GM21717 (cell line): Measurements from ENCODE around the gene QRFP.
"Not testable (repeated sequence)": the region's sequence is repeated elsewhere in the genome, so short reads cannot be mapped to it uniquely, and the experiment has no call there.

ENCODE experiments used
- ATAC-seq: cut with Tn5 transposase; IDR thresholded peaks from one replicate; pipeline ENCODE4 v1.9.1; 2021; ENCODE audit warnings: mild to moderate bottlenecking, moderate library complexity; ENCODE audit not compliant: unreplicated experiment

Gene QRFP

DNA sequence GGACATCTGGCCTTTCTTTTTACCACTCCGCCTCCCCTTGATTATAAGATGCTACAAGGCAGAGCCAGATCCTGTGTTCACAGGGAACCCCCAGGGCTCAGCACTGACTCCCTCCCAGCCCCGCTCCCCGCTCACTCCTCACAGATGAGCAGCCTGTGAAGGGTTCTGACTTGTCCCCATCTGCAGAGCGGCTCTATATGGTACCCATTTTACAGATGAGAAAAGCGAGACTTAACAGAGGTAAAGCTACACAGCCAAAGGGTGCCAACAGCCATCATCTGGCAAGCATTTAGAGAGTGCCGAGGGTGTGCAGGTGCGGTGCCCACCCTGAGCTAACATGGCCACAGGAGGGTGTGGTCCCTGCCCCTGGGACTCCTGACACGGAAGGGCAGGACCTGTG, 23.6 kb upstream of the QRFP start:
- ATAC-seq, result no peak

DNA sequence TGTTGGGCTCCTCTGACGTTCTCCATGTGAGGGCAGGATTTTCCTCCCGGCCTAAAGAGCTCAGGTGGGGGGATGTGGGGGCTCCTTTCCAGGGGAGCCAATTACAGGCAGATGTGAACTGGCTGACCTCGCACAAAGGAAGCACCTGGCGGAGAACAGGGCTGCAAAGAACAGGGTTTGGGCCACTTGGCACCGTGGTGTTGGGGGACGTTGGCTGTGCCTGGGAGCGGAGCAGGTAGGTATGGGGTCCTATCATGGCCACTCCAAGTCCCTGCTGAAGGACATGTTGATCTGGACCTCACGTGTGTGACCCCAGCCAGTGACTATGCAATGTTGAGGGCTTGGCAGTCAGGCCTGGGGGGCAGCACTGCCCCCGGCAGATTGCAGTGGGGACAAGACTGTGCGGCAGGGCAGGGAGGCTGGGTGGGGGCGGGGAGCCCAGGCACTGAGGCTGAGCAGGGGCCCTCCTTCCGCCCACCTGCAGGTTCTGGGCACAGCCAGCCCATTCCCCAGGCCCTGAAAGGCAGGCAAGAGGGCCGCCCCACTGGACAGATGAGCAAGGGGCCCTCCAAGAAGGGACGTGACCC, 23.0 kb upstream of the QRFP start:
- no peak for ATAC-seq

DNA sequence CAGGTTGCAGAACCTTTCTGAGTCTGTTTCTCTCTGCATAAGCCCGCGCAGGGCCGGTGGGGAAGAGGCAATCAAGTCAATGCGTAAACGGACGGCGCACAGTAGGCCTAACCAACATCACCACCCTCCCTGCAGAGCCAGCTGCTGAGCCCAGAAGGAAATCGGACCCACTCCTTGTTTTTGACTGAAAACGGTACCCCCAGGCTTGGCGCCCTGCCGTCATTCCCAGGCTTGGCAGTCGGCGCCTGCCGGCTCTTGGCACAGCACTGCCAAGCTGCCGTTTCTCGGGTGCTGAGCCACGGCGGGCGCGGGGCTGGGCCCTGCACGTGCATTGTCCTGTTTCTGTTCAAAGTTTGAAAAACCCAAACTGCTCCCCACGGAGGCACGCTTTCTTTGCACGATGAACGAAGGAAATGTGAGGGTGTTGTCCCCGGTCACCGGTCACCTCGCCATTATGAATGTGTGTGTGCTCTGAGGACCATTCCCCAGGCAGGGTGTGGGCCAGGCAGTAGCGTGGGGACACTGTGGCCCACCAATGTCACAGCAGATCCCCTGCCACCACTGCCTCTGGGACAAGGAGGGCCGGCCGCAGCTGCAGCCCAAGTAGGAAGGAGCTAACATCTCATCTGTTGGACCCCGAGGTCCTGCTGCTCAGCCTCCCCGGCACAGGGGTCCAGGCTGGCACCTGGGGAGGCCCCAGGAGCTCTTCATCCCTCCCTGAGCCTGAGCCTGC, 22.4 kb upstream of the QRFP start:
- no peak for ATAC-seq

DNA sequence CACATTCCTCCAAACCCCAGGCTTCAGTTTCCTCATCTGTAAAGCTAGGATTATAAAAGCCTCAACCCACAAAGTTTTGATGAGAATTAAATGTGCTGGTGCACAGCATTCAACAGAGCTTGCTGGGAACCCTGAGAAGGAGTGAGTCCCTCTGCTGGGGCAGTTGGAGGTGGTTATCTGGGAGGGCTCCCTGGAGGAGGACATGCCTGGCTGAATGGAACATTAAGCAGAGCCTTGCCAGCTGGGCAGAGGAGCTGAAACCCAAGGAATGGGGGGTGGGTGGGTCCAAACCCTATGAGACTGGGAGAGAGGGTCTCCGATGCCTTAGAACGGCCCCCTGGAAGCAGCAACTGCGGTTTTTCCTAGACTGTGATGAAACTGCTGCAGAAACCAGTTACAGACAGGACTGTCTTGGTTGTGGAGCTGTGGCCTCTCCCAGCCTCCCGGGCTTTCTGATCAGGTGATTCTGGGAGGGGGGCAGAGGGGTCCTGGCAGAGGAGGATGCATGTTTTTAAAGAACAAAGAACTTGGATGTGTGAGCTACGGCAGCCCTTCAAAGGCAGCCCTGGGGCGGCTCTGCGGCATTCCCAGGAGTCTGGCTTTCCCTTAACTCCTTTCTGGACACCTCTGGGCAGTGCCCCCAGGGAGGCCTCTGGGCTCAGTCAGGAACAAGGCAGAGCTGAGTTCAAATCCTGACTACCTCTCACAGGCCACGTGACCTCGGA, 21.7 kb upstream of the QRFP start:
- no peak for ATAC-seq

DNA sequence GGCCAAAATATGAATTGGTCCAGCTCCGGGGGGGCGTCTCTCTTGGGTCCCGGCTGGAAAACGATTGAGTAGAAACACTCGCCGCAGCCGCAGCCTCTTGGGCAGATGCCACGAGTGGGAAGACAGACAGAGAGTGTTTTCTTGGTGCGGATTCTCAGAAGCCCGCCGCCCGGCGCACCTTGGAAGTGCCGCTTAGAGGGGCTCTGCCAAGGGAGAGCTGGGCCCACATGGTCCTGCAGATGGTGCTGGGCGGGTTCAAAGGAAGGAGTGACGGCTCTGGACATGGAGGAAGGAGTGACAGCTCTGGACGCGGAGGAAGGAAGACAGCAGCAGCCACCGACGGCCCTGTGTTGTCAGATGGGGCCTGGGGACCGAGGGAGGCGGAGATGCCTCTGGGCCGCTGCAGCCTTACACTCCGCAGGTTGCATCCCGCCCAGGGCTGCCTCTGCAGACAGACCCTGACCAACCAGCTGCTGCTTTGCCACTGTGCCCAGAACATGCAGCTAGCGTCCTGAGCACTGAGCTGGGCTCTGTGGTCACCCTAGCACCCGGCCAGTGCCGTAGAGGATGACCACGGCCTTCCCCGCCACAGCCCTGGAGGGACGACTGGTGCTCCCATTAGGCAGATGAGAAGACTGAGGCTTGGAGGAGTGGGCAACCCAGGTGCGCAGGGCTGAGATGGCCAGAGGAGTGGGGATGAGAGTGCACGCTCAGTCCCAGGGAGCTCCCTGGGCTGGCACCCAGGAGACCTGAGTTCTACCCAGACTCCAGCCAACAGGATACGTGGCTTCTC, 20.8 kb upstream of the QRFP start:
- no peak for ATAC-seq

DNA sequence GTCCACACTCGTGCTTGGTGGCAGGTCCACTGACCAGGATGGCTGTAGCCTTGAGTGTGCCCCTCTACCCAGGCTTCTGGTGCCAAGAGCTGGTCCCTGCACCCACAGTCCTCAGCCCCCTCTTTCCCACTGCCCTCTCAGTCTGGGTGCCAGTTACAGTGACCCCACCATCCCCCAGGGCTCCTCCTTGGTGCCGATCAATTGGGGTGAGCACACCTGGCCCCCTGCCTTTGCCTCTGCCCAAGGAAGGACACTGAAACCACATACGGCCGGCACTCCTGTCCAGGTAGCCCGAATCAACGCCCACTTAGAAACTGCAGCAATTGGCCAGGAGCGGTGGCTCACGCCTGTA, 18.5 kb upstream of the QRFP start:
- no peak for ATAC-seq

DNA sequence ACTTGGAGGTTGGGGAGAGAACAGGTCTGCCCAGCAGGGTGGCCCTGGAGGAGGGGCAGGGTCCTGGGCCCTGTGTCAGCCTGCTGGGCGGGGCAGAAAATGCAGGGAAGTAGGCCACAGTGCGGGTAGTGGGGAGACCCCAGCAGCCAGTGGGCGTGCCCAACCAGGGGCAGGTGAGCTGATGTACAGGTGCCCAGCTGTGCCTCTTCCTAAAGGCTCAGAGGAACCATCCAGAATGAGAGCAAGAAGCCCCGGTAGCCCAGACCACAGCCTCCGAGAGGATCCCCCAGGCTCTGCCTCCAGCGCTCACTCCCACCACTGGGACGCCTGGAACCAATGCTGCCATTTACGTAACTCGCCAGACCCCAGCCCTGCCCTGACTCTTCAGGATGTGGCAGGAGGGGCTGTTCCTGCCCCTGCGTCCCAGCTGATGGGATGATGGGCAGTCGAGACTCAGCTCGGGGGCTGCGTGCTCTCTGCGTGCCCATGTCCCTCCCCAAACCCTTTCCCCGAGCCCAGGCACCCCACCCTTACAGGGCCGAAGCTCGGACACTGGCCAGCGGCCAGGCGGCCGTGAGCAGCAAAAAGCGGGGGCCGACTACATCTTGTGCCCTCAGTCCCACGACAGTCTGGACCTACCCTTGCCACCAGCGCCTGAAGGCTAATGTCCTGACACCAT, 17.9 kb upstream of the QRFP start:
- ATAC-seq, result no peak

DNA sequence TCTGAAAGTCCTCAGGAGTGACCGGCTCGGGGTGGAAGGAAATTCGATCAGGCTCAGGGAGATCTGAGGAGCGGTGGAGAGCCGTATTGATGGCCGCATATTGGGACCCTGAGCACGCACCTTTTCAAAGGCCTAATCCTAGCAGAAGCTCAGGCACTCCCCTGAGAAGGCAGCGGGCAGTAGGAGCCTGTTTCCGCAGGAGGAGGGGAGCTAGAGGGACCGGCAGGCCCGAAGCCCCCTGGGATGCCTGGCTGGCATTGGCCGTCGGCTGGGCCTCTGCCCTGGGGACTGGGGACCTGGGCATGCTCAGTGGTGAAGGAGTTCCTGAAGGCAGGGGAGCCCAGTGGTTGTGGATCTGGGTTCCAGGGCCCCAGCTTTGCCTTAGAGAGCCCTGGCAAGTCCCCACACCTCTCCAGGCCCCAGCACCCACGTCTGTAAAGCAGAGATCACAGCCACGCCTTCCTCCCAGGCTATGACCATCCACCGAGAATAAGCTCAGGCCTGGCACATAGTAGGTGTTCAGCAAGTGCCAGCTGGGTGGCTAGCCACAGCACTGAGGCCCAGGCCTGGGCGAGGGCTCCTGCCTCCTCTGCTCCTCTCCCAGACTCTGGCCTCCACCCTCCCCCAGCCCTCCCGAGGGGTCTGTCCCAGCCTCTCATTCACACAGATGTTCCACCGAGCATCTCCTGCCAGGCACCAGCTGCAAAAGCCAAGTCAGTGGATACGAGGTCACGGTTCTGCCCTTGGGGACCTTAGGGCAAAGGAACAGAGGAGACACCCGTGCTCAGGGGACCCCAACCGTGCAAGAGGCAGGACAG, 17.2 kb upstream of the QRFP start:
- ATAC-seq, result no peak

DNA sequence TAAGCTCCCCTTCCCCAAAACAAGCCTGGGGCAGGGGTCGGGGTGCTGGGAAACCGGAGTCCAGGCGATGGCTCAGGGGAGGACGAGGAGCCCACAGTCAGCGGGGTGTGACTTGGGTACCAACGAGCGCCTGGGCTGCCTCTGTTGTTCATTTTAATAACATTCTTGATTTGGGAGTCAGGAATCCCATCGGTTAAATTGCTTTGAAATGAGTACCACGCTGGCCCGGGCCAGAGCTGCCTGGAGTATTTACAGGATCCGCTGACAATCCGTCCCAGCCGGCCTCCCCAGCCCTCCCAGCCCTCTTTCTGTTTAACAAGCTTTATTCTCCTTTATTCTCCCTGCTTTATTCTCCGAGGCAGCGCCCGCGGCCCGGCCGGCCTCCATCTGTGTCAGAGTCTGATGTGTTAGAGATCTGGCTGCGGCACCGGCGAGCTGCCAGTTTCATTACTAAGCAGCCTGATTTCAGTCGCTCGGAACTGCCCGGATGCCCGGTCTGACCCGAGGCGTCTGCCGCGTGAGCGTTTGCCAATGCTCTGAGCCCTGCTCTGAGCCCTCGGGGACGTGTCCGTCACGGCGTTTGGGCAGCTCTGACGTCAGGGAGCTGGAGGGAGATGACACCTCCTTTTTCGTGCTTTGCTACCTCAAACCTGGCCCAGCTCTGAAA, 16.5 kb upstream of the QRFP start:
- ATAC-seq, result no peak

DNA sequence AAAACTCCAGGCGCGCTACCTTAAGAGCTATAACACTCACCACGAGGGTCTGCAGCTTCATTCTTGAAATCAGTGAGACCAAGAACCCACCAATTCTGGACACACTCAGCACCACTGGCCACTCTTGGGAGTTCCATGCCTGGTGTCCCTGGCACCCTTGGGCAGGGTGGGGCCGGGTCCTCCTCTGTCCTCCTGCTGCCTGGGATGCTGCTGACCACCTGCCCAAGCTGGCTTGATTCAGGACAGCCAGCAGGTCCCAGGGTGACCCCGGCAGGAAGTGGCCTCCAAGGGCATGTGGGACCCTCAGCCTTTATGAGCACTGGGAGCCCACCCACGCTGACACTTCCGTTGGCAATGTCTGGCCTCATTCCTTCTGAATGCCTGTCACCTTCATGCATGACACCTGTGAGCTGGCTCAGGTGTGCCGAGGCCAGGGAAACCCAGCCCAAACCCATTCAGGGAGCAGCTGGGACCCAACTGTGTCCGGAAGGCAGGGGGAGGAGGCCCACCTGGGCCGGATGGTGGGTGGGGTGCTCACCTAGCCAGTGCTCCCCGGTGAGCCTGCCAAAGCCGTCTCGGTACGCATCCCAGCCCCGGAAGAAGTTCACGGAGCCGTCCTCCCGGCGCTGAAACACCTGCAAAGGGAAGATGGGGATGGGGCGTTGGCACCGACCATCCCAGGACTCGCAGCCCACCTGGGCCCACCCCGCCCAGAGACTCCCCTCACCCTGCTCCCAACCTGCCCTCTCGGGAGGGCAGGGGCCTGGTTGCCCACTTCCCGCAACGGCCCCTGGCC, 14.8 kb upstream of the QRFP start:
- ATAC-seq, result no peak

DNA sequence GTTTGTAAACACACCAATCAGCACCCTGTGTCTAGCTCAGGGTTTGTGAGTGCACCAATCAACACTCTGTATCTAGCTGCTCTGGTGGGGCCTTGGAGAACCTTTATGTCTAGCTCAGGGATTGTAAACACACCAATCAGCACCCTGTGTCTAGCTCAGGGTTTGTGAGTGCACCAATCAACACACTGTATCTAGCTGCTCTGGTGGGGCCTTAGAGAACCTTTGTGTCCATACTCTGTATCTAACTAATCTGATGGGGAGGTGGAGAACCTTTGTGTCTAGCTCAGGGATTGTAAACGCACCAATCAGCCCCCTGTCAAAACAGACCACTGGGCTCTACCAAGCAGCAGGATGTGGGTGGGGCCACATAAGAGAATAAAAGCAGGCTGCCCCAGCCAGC, 14.1 kb upstream of the QRFP start:
- ATAC-seq, result not testable (repeated sequence)

DNA sequence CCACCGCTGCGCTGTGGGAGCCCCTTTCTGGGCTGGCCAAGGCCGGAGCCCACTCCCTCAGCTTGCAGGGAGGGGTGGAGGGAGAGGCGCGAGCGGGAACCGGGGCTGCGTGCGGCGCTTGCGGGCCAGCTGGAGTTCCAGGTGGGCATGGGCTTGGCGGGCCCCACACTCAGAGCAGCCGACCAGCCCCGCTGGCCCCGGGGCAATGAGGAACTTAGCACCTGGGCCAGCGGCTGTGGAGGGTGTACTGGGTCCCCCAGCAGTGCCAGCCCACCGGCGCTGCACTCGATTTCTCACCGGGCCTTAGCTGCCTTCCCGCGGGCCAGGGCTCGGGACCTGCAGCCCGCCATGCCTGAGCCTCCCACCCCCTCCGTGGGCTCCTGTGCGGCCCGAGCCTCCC, 13.4 kb upstream of the QRFP start:
- ATAC-seq, result not testable (repeated sequence)

DNA sequence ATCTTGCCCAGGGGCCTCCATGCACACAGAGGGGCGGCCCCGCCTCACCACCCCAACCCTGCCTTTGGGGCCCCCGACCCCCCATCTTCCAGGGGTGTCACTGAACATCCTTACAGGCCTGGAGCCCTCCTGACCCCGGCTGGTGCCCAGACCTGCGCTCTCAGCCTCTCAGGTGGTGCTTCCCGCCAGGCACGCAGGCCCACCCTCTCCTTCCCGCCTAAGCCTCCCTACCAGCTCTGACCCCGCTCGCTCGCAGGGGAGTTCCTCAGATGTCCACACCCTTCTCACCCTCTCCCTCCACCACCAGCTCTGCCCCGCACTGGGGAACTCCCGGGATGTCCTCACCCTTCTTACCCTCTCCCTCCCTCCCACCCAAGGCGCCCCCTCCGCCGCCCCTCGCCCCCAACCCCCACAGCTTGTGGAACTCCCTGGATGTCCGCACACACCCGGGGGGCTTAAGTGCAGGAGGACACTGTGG, 12.3 kb upstream of the QRFP start:
- no peak for ATAC-seq

DNA sequence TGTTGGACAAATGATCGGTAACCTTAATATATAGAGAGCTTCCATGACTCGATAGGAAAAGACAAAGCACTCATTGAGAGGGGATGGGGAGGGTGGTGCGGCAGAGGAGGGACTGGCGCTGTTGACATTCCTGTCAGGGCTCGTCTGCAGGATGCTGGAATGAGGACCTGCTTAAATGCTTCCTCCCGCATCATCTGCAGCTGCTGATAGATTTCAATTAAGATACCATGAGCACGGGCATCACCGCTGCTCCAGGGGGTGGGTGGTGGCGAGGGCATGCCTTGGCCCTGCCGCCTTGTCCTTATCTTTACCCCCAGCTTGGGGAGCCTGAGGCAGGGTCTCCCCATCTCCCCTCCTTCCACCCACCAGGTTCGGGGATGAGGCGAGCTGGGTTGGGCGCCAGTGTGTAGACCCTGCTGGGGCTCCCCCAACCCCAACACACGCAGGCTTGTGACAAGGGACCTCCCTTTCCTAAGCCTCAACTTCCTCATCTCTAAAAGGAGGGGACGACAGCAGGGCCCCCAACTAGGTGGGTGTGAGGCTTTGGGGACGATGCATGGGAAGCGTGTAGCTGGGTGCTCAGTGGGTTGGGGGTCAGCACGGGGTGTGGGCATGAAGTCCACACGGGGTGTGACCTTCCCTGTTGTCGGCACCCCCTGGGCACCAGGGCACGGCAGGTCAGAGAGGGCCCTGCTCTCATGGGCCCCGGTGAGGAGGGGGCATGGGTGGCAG, 11.7 kb upstream of the QRFP start:
- ATAC-seq, result no peak

DNA sequence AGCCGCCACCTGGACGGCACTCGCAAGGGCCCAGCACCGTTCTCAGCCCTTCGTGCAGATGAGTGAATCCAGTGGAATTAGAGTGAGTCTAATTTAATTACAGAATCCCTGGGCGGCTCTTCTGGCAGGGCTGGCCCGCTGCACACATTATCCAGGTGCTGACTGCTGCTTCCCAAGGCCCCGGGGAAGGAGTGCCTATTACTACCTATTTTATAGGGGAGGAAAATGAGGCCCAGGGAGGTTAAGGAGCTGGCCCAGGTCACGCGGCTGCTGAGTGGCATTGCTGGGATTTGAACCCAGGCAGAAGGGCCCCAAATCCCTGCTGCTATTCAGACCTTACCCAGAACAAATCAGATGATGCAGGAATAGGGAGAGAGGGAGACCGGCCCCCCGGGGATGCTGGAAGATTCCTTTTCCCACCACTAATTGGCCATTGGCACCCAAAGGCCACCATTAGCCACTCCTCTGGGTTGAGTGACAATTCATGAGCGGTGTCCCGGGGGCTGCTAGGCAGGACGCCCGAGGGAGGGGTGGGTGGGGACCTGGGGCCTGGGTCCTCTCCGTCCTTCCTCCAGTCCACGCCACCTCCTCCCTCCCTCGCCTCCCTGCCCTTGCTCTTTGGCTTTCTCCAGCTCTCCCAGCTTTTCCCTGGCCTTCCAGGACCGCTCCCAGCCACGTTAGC, 10.3 kb upstream of the QRFP start:
- ATAC-seq, result no peak

DNA sequence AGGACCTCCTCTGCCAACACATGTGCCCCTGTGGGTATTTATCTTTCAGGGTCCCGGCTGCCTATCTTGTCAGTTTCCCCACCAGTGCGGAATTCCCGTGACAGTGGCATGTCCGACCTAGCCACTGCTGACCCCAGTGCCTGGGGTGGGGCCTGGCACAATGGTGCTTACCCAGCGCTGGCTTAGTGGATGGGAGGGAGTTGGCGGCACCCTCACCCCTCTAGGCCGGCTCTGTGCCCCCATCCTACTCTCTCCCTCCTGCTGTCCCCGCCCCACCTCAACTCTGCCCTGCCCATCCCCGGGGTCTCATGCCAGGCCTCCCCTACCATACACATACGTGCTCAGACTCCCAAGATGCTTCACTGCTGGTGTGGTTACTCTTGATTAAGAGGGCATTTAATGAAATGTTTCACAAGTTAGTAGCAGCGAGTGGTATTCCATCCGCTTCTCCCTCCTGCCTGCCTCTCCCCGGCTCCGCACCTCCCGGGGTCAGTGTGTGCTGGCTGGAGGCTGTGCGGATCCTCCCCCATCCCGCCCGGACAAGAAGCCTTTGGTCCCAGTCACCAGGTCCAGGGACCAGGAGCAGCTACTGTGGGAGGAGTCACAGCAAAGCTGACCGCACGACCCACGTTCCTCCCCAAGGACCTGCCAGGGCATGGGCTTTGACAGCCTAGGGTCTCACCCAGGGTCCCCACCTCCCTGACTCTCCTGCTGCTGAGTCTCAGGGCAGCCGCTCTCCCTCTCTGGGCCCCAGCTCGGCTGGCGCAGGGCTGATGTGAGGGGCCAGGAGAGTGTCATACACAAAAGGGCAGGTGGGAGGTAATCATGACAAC, 9.5 kb upstream of the QRFP start:
- no peak for ATAC-seq
